ENCODE data around the gene XKR7. TPM values are rescaled to one million over a fixed set of nuclear protein-coding genes. Genes with fewer than 3 reads are reported as not detected.

Gene XKR7
- total RNA-seq, 2 experiments from 2014 or later, result not detected

DNA sequence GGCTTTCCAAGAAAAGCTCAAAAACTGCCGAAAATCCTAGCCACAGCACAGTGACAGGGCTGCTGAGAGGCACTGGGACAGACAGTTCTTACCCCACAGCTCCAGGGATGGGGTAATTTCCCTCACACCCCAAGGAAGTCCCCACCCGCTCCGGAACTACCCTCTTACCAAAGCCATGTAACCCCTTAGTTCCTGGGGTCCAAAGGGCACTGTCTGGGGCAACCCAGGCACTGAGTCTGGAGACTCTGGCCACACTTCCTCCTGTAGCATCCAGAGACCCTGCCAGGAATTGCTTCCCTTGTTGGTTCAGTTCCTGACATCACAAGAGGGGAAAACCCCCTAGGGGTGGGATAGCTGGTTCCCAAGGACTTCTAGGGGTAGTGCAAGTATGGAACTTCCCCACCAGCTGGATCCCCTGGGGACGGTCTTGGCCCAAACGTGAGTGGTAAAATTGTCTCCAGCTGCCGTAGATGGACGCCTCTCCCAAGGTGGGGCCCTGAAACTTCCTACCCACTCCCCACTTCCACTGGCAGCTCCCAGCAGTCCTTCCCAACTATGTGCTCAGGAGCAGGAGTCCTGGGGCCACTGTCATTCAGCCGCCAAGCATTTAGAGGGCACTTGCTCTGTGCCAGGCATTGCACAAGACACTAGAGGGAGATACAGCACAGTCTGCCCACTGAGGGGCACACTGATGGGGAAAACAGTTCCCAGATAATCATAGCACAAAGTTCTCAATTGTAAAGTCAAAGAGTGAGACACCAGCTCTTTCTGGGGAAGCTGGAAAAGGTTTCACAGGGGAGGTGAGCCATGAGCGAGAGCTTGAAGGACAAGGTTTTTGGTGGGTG is 66.9 kb downstream of the XKR7 start:
- H3K27ac Mint-ChIP-seq, result no peak overlapping the region
- H3K4me3 Mint-ChIP-seq, result no peak overlapping the region
- no peaks in the 10 kb centered on the region for H3K9me3 Mint-ChIP-seq (ENCODE audit: low read depth)
- H3K36me3 Mint-ChIP-seq, result no peaks in the 10 kb centered on the region
- no peak for ATAC-seq
- no peaks in the 10 kb centered on the region for H3K4me1 Mint-ChIP-seq
- CTCF ChIA-PET, result interaction anchor here (1.1 to 2.2 kb wide), 5 partner anchors 52 to 218 kb away, joined by 3 to 10 read pairs (median 3); no protein-coding TSS in a partner anchor
- DNase-seq, result no peak
- H3K27me3 Mint-ChIP-seq, result peaks cover 52% of the 10 kb centered on the region

DNA sequence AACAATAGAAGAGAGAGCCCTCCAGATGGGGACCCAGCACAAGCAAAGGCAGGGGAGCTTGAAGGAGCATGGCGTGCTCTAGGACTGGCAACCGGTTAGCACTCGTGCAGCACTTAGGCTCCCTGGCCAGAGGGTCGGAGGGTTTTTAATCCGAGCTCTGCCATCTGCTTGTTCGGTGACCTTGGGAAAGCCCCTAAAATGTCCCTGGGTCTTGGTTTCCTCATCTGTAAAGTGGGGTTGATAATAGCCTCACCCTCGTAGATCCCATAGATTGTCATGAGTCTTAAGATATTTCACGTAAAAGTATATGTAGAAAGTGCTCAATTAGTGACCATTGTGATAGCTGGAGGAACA is 67.5 kb downstream of the XKR7 start:
- H3K36me3 Mint-ChIP-seq, result no peaks in the 10 kb centered on the region
- H3K9me3 Mint-ChIP-seq (ENCODE audit: low read depth), result no peaks in the 10 kb centered on the region
- no peak overlapping the region for H3K27ac Mint-ChIP-seq
- no peaks in the 10 kb centered on the region for H3K4me1 Mint-ChIP-seq
- CTCF ChIA-PET, result interaction anchor here (0.5 to 2.2 kb wide), 6 partner anchors 51 to 218 kb away, joined by 3 to 10 read pairs (median 3); no protein-coding TSS in a partner anchor
- H3K4me3 Mint-ChIP-seq, result no peak overlapping the region
- H3K27me3 Mint-ChIP-seq, result peaks cover 47% of the 10 kb centered on the region
- ATAC-seq, result no peak
- no peak for DNase-seq

DNA sequence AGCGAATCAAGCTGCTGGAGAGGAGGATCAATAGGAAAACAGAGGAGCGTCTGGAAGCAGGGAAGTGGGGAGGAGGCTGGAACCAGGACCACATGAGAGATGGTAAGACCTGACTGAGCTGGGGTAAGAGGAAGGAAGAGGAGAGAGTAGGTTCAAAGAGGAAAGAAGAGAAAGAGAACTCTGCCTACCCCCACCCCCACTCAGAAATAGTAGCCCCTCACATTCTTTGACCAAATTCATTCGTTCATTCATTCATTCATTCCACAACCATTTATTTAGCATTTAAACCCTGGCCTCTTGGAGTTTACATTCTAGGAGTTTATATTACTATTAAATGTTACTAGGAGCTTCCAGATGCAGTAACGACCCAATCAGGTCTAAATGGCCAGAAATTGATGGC is 68.3 kb downstream of the XKR7 start:
- ATAC-seq, result no peak
- Mint-ChIP-seq H3K27me3 (peaks cover 54% of the 10 kb centered on the region), H3K4me3 (no peak overlapping the region), H3K36me3 (no peaks in the 10 kb centered on the region), H3K4me1 (no peaks in the 10 kb centered on the region), H3K27ac (no peak overlapping the region), H3K9me3 (ENCODE audit: low read depth) (no peaks in the 10 kb centered on the region)
- no peak for DNase-seq
- CTCF ChIA-PET, result interaction anchor here (0.5 to 2.2 kb wide), 6 partner anchors 10 to 214 kb away, joined by 3 to 10 read pairs (median 3); no protein-coding TSS in a partner anchor

DNA sequence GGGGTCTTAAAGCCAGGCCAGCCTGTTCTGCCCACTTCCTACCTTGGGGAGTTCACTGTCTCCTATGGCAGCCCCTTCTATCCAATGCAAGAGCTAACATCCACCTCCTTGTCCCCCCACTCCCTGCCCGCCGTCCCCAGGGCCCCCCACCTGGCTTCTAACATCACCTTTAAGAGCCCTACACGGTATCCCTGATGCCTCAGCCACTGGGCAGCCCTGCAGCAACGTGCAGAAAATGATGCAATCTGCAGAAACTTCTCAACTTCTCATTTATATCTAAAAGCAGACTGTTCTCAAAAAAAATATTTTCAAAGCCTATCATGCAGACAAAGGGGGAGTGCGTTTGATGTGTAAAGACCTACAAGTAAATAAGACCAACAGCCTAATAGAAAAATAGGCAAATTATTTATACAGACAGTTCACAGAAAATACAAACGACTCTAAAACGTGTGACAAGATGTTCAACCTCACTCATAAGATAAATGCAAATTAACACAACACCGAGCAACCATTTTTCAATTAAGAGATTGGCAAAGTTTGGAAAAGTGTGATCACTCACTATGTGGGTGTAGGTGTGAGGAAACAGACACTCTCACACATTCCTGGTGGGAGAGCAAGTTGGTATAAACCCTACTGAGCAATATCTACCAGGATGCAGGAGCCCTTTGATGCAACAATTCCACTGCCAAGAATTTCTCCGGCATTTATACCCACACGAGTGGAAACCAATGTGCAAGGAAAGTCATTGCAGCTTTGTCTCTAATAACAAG is 69.0 kb downstream of the XKR7 start:
- H3K27me3 Mint-ChIP-seq, result peaks cover 55% of the 10 kb centered on the region
- no peaks in the 10 kb centered on the region for H3K9me3 Mint-ChIP-seq (ENCODE audit: low read depth)
- CTCF ChIA-PET, result interaction anchor here (0.7 to 2.2 kb wide), 3 partner anchors 11 to 214 kb away, joined by 3 to 10 read pairs (median 3); no protein-coding TSS in a partner anchor
- no peaks in the 10 kb centered on the region for H3K36me3 Mint-ChIP-seq
- no peak for DNase-seq
- H3K4me3 Mint-ChIP-seq, result no peak overlapping the region
- no peak overlapping the region for H3K27ac Mint-ChIP-seq
- ATAC-seq, result no peak
- H3K4me1 Mint-ChIP-seq, result no peaks in the 10 kb centered on the region

DNA sequence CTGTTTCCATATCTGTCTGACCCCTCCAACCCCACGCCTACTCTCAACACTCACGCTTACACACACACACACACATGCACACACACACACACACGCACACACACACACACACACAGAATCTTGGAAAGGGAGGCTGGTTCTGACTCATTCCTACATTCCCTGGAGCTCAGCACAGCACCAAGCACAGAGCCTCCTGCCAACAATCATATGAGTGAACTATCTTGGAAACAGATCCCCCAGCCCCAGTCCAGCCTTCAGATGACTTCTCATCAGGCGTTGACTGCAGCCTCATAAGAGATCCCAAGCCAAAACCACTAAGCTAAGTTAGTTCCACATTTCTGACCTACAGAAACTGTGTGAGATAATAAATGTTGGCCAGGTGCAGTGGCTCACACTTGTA is 70.0 kb downstream of the XKR7 start:
- Mint-ChIP-seq H3K4me3 (no peak overlapping the region), H3K36me3 (no peaks in the 10 kb centered on the region), H3K27ac (no peak overlapping the region), H3K9me3 (ENCODE audit: low read depth) (no peaks in the 10 kb centered on the region), H3K4me1 (no peaks in the 10 kb centered on the region), H3K27me3 (peaks cover 54% of the 10 kb centered on the region)
- DNase-seq, result no peak
- no peak for ATAC-seq
- CTCF ChIA-PET, result interaction anchor here (0.6 kb wide), 1 partner anchor 234 kb away, joined by 3 read pairs; no protein-coding TSS in a partner anchor

DNA sequence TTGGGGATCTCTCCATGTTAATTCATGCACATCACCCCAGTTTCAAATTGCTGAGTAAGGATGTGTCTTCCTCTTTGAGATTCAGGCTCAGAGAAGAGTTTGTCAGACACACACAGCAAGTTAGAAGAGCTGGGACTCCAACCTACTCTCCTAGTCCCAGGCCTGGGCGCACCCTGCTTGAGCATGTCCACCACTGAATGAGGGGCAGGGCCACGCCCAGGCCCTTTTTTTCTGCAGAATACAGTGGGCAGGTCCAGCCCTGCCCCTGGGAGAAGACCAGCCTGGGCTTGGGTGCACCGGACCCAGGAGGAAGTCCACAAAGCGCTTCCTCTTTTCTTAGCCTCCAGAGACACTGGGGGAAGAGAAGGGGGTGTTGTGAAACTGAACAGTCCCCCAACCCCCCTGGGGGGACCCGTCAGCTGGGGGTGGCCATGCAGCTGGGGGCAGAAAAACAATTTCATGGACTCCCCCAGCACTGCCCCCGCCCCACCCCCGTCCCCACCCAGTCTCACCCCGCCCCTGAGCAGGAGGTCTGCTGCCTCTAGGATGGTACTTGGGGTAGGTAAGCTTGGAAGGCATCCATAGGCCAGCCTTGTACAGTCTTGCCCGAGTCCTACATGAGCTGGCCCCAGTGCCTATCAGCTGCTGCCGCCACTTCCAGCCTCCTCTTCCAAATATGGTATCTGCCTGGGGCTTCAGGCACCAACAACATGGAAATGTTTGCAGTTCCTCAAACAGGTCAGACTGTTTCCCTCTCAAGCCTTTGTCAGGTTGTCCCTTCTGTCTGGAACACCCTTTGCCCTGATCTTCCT is 72.4 kb downstream of the XKR7 start:
- CTCF ChIA-PET, result interaction anchor here (3.6 kb wide), 1 partner anchor 9 kb away, joined by 26 read pairs; no protein-coding TSS in a partner anchor
- no peaks in the 10 kb centered on the region for H3K36me3 Mint-ChIP-seq
- H3K27ac Mint-ChIP-seq, result no peak overlapping the region
- DNase-seq (no peak), ATAC-seq (no peak)
- H3K4me1 Mint-ChIP-seq, result no peaks in the 10 kb centered on the region
- H3K9me3 Mint-ChIP-seq (ENCODE audit: low read depth), result no peaks in the 10 kb centered on the region
- peaks cover 53% of the 10 kb centered on the region for H3K27me3 Mint-ChIP-seq
- no peak overlapping the region for H3K4me3 Mint-ChIP-seq

DNA sequence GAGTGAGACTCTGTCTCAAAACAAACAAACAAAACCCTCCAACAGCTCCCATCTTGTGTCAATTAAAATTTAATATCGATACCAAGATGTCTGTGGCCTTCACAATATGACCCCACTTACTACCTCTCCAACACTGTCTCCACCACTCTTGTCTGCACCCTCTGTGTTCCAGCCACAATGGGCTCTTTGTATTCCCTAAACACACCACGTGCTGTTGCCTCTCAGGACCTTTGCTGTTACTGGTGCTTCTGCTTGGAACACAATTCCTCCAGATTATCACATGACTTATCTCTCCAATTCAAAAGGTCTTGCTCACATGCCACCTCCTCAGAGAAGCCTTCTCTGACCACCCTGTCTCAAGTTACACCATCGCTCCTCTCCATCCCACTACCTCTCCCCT is 78.0 kb downstream of the XKR7 start:
- Mint-ChIP-seq H3K4me1 (peaks cover 3% of the 10 kb centered on the region), H3K36me3 (no peaks in the 10 kb centered on the region), H3K4me3 (no peak overlapping the region), H3K27ac (no peak overlapping the region), H3K9me3 (ENCODE audit: low read depth) (no peaks in the 10 kb centered on the region), H3K27me3 (peaks cover 74% of the 10 kb centered on the region)
- CTCF ChIA-PET, result no interaction called here
- DNase-seq (no peak), ATAC-seq (no peak)

DNA sequence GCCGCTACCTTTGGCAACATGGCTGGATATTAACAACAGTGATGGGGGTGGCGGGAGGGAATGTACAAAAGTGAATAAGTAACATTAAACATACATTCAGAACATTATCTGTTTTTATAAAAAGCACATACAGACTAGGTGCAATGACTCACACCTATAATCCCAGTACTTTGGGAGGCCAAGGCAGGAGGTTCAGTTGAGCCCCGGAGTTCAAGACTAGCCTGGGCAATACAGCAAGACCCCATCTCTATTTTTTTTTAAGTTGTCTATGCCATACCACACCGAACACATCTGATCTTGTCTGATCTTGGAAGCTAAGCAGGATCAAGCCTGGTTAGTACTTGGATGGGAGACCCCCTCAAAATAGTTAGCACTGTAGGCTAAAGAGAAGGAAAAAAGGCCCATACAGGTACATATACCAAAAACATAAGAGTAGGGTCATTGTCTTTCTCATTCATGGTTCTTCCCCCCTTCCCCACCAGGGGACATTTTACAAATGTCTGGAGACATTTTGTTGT is 82.4 kb downstream of the XKR7 start:
- no peak overlapping the region for H3K4me3 Mint-ChIP-seq
- H3K9me3 Mint-ChIP-seq (ENCODE audit: low read depth), result no peaks in the 10 kb centered on the region
- H3K27me3 Mint-ChIP-seq, result peaks cover 75% of the 10 kb centered on the region
- H3K36me3 Mint-ChIP-seq, result no peaks in the 10 kb centered on the region
- no peak for DNase-seq
- no peak overlapping the region for H3K27ac Mint-ChIP-seq
- H3K4me1 Mint-ChIP-seq, result peaks cover 17% of the 10 kb centered on the region
- CTCF ChIA-PET, result no interaction called here
- no peak for ATAC-seq

DNA sequence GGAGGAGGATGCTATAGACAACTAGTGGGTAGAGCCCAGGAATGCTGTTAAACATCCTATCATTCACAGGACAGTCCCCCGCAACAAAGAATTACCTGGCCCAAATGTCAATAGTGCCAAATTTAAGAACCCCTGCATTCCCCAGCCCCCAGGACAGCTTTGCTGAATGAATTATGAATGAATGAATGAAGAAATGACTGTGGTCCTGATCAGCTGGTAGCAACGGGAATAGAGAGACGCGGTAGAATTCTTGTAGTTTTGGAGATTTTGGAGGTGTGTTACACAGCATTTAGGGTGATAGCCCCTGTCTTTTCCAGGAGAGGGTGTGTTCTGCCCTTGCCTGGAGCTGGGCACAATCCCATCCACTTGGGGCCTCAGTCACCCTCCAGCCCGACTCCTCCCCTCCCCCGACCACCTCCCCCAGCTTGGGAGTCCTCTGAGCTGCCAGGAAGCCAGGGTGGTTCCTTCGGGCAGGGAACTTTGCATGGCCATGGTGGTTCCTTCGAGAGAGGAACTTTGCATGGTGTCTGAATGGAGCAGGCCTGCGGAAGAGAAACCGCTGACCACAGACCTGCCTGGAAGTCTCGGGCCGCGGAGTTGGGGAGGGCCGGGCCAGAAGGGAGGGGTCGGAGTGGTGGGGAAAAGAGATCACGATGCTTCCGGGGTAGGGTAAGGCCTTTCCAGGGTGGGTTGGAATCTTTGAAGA is 83.1 kb downstream of the XKR7 start:
- Mint-ChIP-seq H3K27ac (no peak overlapping the region), H3K4me1 (peaks cover 17% of the 10 kb centered on the region), H3K27me3 (peaks cover 76% of the 10 kb centered on the region), H3K36me3 (no peaks in the 10 kb centered on the region), H3K4me3 (no peak overlapping the region), H3K9me3 (ENCODE audit: low read depth) (no peaks in the 10 kb centered on the region)
- CTCF ChIA-PET, result no interaction called here
- DNase-seq (no peak), ATAC-seq (no peak)

DNA sequence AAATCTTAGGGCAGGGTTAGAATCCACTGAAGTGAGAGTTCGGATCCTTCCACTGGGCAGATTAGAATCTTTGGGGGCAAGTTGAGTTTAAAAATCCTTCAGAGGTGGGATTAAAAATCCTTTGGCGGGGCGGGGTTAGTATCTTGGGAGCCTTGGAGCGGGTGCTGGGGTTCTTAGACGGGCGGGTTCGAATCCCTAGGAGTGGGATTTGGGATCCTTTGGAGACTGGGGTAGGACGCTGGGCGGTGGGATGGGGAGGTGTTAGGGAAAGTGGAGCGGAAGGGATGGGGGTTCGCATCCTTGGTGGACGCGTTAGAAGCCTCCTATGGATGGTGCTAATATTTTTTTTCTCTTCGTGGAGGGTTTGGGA is 83.8 kb downstream of the XKR7 start:
- DNase-seq (no peak), ATAC-seq (no peak)
- Mint-ChIP-seq H3K27me3 (peaks cover 73% of the 10 kb centered on the region), H3K36me3 (no peaks in the 10 kb centered on the region), H3K4me1 (peaks cover 17% of the 10 kb centered on the region), H3K4me3 (no peak overlapping the region), H3K9me3 (ENCODE audit: low read depth) (no peaks in the 10 kb centered on the region), H3K27ac (no peak overlapping the region)
- CTCF ChIA-PET, result interaction anchor here (2.3 to 2.6 kb wide), 2 partner anchors 21 to 198 kb away, joined by 7 to 12 read pairs; no protein-coding TSS in a partner anchor

DNA sequence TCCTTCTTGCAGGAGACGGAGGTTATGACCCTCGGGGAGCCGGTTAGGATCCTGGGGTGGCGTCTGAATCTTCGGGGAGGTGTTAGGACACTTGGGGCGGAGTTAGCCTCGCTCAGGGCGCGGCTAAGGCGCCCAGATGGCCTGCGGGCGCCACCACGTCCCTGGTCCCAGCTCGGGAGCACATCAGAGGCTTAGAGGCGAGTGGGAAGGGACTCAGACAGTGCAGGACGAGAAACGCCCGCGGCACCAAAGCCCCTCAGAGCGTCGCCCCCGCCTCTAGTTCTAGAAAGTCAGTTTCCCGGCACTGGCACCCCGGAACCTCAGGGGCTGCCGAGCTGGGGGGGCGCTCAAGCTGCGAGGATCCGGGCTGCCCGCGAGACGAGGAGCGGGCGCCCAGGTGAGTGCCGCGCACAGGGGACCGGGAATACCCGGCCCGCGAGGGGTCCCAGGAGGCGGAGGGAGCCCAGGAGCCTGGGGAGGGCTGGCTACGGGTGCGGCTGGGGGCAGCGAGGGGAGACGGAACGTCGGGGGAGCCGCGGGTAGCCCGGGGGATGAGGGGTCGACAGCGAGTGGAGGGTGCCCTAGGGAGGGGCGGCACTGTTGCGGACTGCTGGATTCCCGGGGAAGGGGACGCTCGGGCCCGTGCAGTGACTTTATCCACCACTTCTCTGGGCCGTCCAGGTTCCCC is 84.3 kb downstream of the XKR7 start, which contains the start of gene HCK:
Gene HCK (plus strand): TSS at position 153 of the 688 bp plus-strand sequence.
- H3K4me3 Mint-ChIP-seq, result no peak within 1 kb of the TSS
- no peaks in the 10 kb centered on the region for H3K36me3 Mint-ChIP-seq
- H3K27ac Mint-ChIP-seq, result no peak within 1 kb of the TSS
- H3K27me3 Mint-ChIP-seq, result peaks cover 71% of the 10 kb centered on the region
- ATAC-seq (peak; percentile 60), DNase-seq (no peak)
- peaks cover 17% of the 10 kb centered on the region for H3K4me1 Mint-ChIP-seq
- CTCF ChIA-PET, result interaction anchor here (2.3 to 2.6 kb wide), 2 partner anchors 21 to 199 kb away, joined by 7 to 12 read pairs; no protein-coding TSS in a partner anchor
- H3K9me3 Mint-ChIP-seq (ENCODE audit: low read depth), result no peaks in the 10 kb centered on the region
